ENCODE results near the gene EGFR.

The EGFR gene

GRCh38 chr7:55044791-55045190 lies 26.0 kb downstream of the EGFR start:
- no peak for TF ChIP-seq CTCF (IDR thresholded peaks at IDR 0.05)

- no peak for TF ChIP-seq CTCF (IDR thresholded peaks at IDR 0.05)
Observed at GRCh38 chr7:55046582-55047342, 27.9 kb downstream of the EGFR start.

GRCh38 chr7:55048221-55048859 lies 29.5 kb downstream of the EGFR start:
- TF ChIP-seq CTCF (IDR thresholded peaks at IDR 0.05), result no peak

GRCh38 chr7:55050281-55050680 lies 31.5 kb downstream of the EGFR start:
- TF ChIP-seq CTCF (IDR thresholded peaks at IDR 0.05), result no peak

- TF ChIP-seq CTCF (IDR thresholded peaks at IDR 0.05), result no peak
Observed at GRCh38 chr7:55052081-55052480, 33.3 kb downstream of the EGFR start.

- no peak for TF ChIP-seq CTCF (IDR thresholded peaks at IDR 0.05)
Observed at GRCh38 chr7:55052741-55053427, 34.1 kb downstream of the EGFR start.

- TF ChIP-seq CTCF (IDR thresholded peaks at IDR 0.05), result no peak
Observed at GRCh38 chr7:55053651-55054571, 35.1 kb downstream of the EGFR start.
